HCT116 (cell line): ENCODE results near the gene TCF15. TPM values are rescaled to one million over a fixed set of nuclear protein-coding genes. Genes with fewer than 3 reads are reported as not detected.

Experiments
- ATAC-seq: fragments of 200-7000 bp; cut with Tn5 transposase; 2 replicates; pipeline ENCODE4 v1.9.1; 2020; ENCODE audit warnings: mild to moderate bottlenecking, moderate library complexity
- BruUV-seq: library from RNA; stranded (reverse); fragments of 400-500 nt; replicated peaks from 2 replicates; lab custom pipeline; 2021; lab: Mats Ljungman, UMichigan
- CTCF ChIA-PET: fragments of 300-600 bp; sonication (Branson Sonifier 250); formaldehyde crosslinking; loops from one replicate; lab custom pipeline; 2021; ENCODE audit warnings: antibody characterized with exemption; lab: Charles Lee
- POLR2A ChIA-PET: fragments of 300-600, 350-600 bp; sonication (Branson Sonifier 250); formaldehyde crosslinking; loops from one replicate; lab custom pipeline; 2021; ENCODE audit warnings: antibody characterized with exemption; lab: Charles Lee
- RAD21 ChIA-PET, 2 experiments: fragments of 300-600 bp; sonication (Branson Sonifier 250); formaldehyde crosslinking; loops; one replicate each; lab custom pipeline; 2023; ENCODE audit warnings: low total read pairs in 2 of 2; ENCODE audit not compliant: uncharacterized antibody in 2 of 2, unreplicated experiment in 2 of 2, low non-redundant PET in 1 of 2; lab: Charles Lee
- DNase-seq: peaks from one replicate; pipeline ENCODE4 v3.0.0-alpha.2; 2010; ENCODE audit warnings: low read depth, low spot score
- H2AFZ ChIP-seq: fragments of 200-600 bp; shearing (Covaris generic), sonication (generic); 2 replicates; pipeline ENCODE4 v1.6.1; 2017; ENCODE audit warnings: low read depth, mixed run types, mixed read lengths, antibody characterized with exemption, low read length; ENCODE audit not compliant: poor library complexity, severe bottlenecking
- H3K27ac ChIP-seq: 2 replicates; pipeline ENCODE4 v1.5.1; 2012; ENCODE audit warnings: low read depth, low read length
- H3K27me3 ChIP-seq: fragments of 200-600 bp; sonication (generic); 2 replicates; pipeline ENCODE4 v1.6.1; 2016; ENCODE audit warnings: mixed run types, low read length, mixed read lengths; ENCODE audit not compliant: insufficient read depth
- H3K36me3 ChIP-seq, 2 experiments: fragments of 200-500 bp in 1 of 2; fragments of 200-600 bp in 1 of 2; sonication (Bioruptor generic) in 1 of 2; sonication (generic) in 1 of 2; 2 replicates each; pipeline versions ENCODE4 v1.5.1 to v1.6.1; 2014 to 2016; ENCODE audit warnings: low read length in 2 of 2, inconsistent platforms in 1 of 2, mixed read lengths in 1 of 2, mixed run types in 1 of 2; ENCODE audit not compliant: insufficient read depth in 2 of 2, control insufficient read depth in 1 of 2
- H3K4me1 ChIP-seq, 2 experiments: fragments of 200-600 bp in 1 of 2; sonication (generic) in 1 of 2; 2 replicates each; pipeline versions ENCODE4 v1.5.1 to v1.6.1; 2012 to 2017; ENCODE audit warnings: low read length in 2 of 2, inconsistent platforms in 1 of 2, mild to moderate bottlenecking in 1 of 2, mixed read lengths in 1 of 2, mixed run types in 1 of 2, moderate library complexity in 1 of 2; ENCODE audit not compliant: insufficient read depth in 2 of 2, control insufficient read depth in 1 of 2
- H3K4me2 ChIP-seq: fragments of 200-600 bp; sonication (generic); 2 replicates; pipeline ENCODE4 v1.6.1; 2017; ENCODE audit warnings: mixed run types, low read length, mixed read lengths
- H3K4me3 ChIP-seq, 2 experiments: fragments of 200-600 bp in 1 of 2; sonication (generic) in 1 of 2; replicated peaks in 1 of 2; 2 replicates each; pipeline ENCODE4 v1.5.1; 2011 to 2016; ENCODE audit warnings: low read length in 2 of 2, control low read depth in 1 of 2, low read depth in 1 of 2, mild to moderate bottlenecking in 1 of 2, mixed read lengths in 1 of 2, mixed run types in 1 of 2
- H3K79me2 ChIP-seq: fragments of 200-600 bp; sonication (generic); 2 replicates; pipeline ENCODE4 v1.6.1; 2017; ENCODE audit warnings: mild to moderate bottlenecking, mixed run types, low read length, moderate library complexity, mixed read lengths; ENCODE audit not compliant: insufficient read depth
- H3K9ac ChIP-seq: fragments of 200-600 bp; sonication (generic); 2 replicates; pipeline ENCODE4 v1.6.1; 2016; ENCODE audit warnings: low read length, mixed read lengths
- H3K9me2 ChIP-seq: fragments of 200-600 bp; sonication (generic), shearing (Covaris generic); 2 replicates; pipeline ENCODE4 v1.6.1; 2017; ENCODE audit warnings: mixed run types, mild to moderate bottlenecking, moderate library complexity; ENCODE audit not compliant: insufficient read depth
- H3K9me3 ChIP-seq, 2 experiments: fragments of 200-500 bp in 1 of 2; fragments of 200-600 bp in 1 of 2; sonication (Bioruptor generic) in 1 of 2; sonication (generic) in 1 of 2; 2 replicates each; pipeline ENCODE4 v1.6.1; 2014 to 2017; ENCODE audit warnings: low read length in 2 of 2, mixed read lengths in 2 of 2, inconsistent platforms in 1 of 2, low read depth in 1 of 2, mild to moderate bottlenecking in 1 of 2, mixed run types in 1 of 2, moderate library complexity in 1 of 2; ENCODE audit not compliant: control insufficient read depth in 1 of 2, insufficient read depth in 1 of 2
- H4K20me1 ChIP-seq: fragments of 200-600 bp; sonication (generic), shearing (Covaris generic); 2 replicates; pipeline ENCODE4 v1.6.1; 2017; ENCODE audit warnings: mixed run types, mild to moderate bottlenecking, moderate library complexity; ENCODE audit not compliant: insufficient read depth
- CEBPB ChIP-seq: IDR thresholded peaks from 2 replicates; pipeline ENCODE4 v1.6.1; 2012; ENCODE audit warnings: low read depth
- EZH2 ChIP-seq: fragments of 200-600 bp; sonication (generic); IDR thresholded peaks from 2 replicates; pipeline ENCODE4 v1.6.1; 2017; ENCODE audit warnings: antibody characterized with exemption, mixed run types
- JUND ChIP-seq: IDR thresholded peaks from 2 replicates; pipeline ENCODE4 v1.6.1; 2012
- MAX ChIP-seq: IDR thresholded peaks from 2 replicates; pipeline ENCODE4 v1.6.1; 2012
- POLR2AphosphoS5 ChIP-seq: IDR thresholded peaks from 2 replicates; pipeline ENCODE4 v1.6.1; 2011; ENCODE audit warnings: mild to moderate bottlenecking, low read depth, low read length, moderate library complexity
- REST ChIP-seq: IDR thresholded peaks from 2 replicates; pipeline ENCODE4 v1.6.1; 2012; ENCODE audit warnings: low read depth
- TCF7L2 ChIP-seq: IDR thresholded peaks from 2 replicates; pipeline ENCODE4 v1.7.0; 2011; ENCODE audit warnings: borderline replicate concordance, inconsistent platforms; ENCODE audit not compliant: insufficient read depth, insufficient read length; ENCODE audit errors: extremely low read depth
- ZBTB33 ChIP-seq: IDR thresholded peaks from 2 replicates; pipeline ENCODE4 v1.6.1; 2011; ENCODE audit warnings: mild to moderate bottlenecking, low read length, moderate library complexity; ENCODE audit not compliant: insufficient replicate concordance; ENCODE audit errors: extremely low read depth
- intact Hi-C: fragments of 100-400 bp; cut with micrococcal nuclease; formaldehyde crosslinking; loops from 2 replicates; pipeline ENCODE4 v1.10.0; 2022
- total RNA-seq: library from RNA; stranded (reverse); gene quantifications from one replicate; pipeline ENCODE4 v1.2.1, GENCODE V29; 2021; ENCODE audit not compliant: unreplicated experiment

The TCF15 gene
- total RNA-seq, 1 experiment from 2014 or later: not detected

GRCh38 chr20:658731-659291, 48.7 kb upstream of the TCF15 start:
- peaks cover 5 to 14% of the 10 kb centered on the region in 2 experiments for H3K4me1 ChIP-seq
- intact Hi-C loops: no loop called here
- no peak overlapping the region for H2AFZ ChIP-seq

More at GRCh38 chr20:658731-659291, 48.7 kb upstream of the TCF15 start:
- Histone ChIP-seq H3K9ac (no peak overlapping the region), H3K4me2 (no peak overlapping the region), H3K9me2 (no peaks in the 10 kb centered on the region), H4K20me1 (no peaks in the 10 kb centered on the region), H3K4me3 (no peak overlapping the region), H3K36me3 (no peaks in the 10 kb centered on the region), H3K27ac (no peak overlapping the region), H3K79me2 (no peaks in the 10 kb centered on the region), H3K27me3 (no peaks in the 10 kb centered on the region), H3K9me3 (no peaks in the 10 kb centered on the region)
- ATAC-seq (no peak), DNase-seq (no peak)
- TF ChIP-seq POLR2AphosphoS5 (no peak), CEBPB (no peak), ZBTB33 (no peak), TCF7L2 (no peak), REST (no peak), EZH2 (no peak), JUND (no peak), MAX (no peak)
- CTCF ChIA-PET: interaction anchor here (2.1 kb wide), 1 partner anchor 13 kb away, joined by 8 read pairs; no protein-coding TSS in a partner anchor
- RAD21 ChIA-PET: no interaction called here
- POLR2A ChIA-PET: no interaction called here
- no TSS peak for BruUV-seq
